ENCODE results near the gene TEDC2. TPM values are rescaled to one million over a fixed set of nuclear protein-coding genes. Genes with fewer than 3 reads are reported as not detected.
"Not testable (repeated sequence)": the region's sequence is repeated elsewhere in the genome, so short reads cannot be mapped to it uniquely, and the experiment has no call there.

TEDC2 gene
- total and polyA plus RNA-seq, 3 donors from 2014 or later, result 7.7 to 19.4 (median 18.0) TPM

- no peaks in the 10 kb centered on the region for H3K36me3 ChIP-seq (ENCODE audit: low read depth, missing control alignments)
- H3K27me3 ChIP-seq, result no peaks in the 10 kb centered on the region
- no peak for TF ChIP-seq POLR2A (IDR thresholded peaks at IDR 0.05)
- TF ChIP-seq, protein P1, sequence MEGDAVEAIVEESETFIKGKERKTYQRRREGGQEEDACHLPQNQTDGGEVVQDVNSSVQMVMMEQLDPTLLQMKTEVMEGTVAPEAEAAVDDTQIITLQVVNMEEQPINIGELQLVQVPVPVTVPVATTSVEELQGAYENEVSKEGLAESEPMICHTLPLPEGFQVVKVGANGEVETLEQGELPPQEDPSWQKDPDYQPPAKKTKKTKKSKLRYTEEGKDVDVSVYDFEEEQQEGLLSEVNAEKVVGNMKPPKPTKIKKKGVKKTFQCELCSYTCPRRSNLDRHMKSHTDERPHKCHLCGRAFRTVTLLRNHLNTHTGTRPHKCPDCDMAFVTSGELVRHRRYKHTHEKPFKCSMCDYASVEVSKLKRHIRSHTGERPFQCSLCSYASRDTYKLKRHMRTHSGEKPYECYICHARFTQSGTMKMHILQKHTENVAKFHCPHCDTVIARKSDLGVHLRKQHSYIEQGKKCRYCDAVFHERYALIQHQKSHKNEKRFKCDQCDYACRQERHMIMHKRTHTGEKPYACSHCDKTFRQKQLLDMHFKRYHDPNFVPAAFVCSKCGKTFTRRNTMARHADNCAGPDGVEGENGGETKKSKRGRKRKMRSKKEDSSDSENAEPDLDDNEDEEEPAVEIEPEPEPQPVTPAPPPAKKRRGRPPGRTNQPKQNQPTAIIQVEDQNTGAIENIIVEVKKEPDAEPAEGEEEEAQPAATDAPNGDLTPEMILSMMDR (IDR thresholded peaks at IDR 0.05), result no peak
- 6 to 9% methylated on average over 13 to 44 of the region's 46 CpGs for WGBS, 2 donors
- H3K9me3 ChIP-seq, result no peaks in the 10 kb centered on the region
- intact Hi-C loops (cut with DNase I; ENCODE audit: low total_unique reads), result no loop called here
- H3K4me1 ChIP-seq, result peaks cover 12% of the 10 kb centered on the region
- H3K27ac ChIP-seq, result peak overlapping the region; percentile 31 to 77
- H3K4me3 ChIP-seq, result peak overlapping the region; percentile 89 to 90
- DNase-seq, result peak; percentile 35
Observed at GRCh38 chr16:2429771-2430663, 29.9 kb upstream of the TEDC2 start.

DNA sequence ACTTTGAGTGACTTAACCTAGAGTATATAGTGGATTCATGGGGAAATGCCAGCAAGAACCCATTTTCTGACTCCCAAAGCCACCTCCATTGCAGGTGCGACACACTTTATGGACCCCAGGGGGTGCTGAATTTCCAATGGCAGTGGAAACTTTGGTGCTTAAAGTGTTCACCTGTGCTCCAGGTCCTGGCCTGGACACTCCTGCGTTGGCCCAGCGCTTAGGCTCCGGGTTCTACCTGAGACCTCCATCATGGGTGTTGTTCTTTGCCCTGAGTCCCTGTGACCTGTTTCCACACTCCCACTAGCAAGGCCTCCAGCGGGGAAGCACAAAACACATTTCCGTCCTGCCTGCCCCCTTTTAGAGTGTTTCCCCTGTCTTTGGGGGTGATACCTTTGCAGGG is 27.6 kb upstream of the TEDC2 start:
- Histone ChIP-seq H3K4me1 (peaks cover 12% of the 10 kb centered on the region), H3K9me3 (no peaks in the 10 kb centered on the region), H3K27ac (no peak overlapping the region), H3K36me3 (ENCODE audit: low read depth, missing control alignments) (no peaks in the 10 kb centered on the region), H3K4me3 (no peak overlapping the region), H3K27me3 (no peaks in the 10 kb centered on the region)
- WGBS, 2 donors, result 98 to 99% methylated on average over 6 of the region's 6 CpGs
- intact Hi-C loops (cut with DNase I; ENCODE audit: low total_unique reads), result no loop called here
- TF ChIP-seq, protein P1 (IDR thresholded peaks at IDR 0.05), result no peak
- TF ChIP-seq POLR2A (IDR thresholded peaks at IDR 0.05), result no peak
- no peak for DNase-seq

DNA sequence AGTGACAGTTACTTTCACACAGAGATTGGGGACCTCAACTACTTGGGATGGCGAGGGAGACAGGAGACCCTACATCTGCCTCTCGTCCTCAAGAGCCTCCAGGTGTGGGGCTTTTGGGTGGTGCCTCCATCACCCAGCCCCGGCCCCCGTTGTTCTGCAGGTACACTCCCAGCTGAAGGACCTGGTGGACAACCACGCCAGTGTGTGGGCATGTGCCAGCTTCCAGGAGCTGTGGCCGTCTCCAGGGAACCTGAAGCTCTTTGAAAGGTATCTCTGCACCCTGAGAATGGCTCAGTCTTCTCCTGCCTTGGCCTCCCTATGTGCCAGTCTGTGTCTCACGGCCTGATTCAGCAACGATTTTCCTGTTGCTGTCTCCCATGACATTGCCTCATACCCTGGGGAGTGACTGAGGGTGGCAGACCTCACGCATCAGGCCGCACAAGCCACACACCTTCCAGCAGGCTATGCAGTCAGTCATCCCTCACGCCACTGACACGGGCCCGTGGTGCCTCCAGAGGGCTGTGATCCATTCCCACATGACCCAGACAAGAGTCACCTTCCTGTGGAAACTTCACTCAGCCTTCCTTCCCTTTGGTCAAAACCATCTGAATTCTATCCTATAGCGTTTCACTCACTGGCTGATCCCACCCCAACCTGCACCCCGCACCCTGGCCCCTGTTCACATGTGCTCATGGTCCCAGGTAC is 27.0 kb upstream of the TEDC2 start:
- no peak overlapping the region for H3K4me3 ChIP-seq
- no peak for DNase-seq
- 94% methylated on average over 14 to 15 of the region's 15 CpGs for WGBS, 2 donors
- intact Hi-C loops (cut with DNase I; ENCODE audit: low total_unique reads), result no loop called here
- H3K9me3 ChIP-seq, result no peaks in the 10 kb centered on the region
- H3K27ac ChIP-seq, result no peak overlapping the region
- no peak for TF ChIP-seq POLR2A (IDR thresholded peaks at IDR 0.05)
- TF ChIP-seq, protein P1 (IDR thresholded peaks at IDR 0.05), result no peak
- H3K27me3 ChIP-seq, result no peaks in the 10 kb centered on the region
- H3K36me3 ChIP-seq (ENCODE audit: low read depth, missing control alignments), result no peaks in the 10 kb centered on the region
- H3K4me1 ChIP-seq, result peaks cover 12% of the 10 kb centered on the region

GRCh38 chr16:2435236-2435635 is 24.7 kb upstream of the TEDC2 start:
- not testable (repeated sequence) for DNase-seq; H3K36me3 ChIP-seq (ENCODE audit: low read depth, missing control alignments)

GRCh38 chr16:2436110-2436509 is 23.8 kb upstream of the TEDC2 start:
- no peaks in the 10 kb centered on the region for H3K36me3 ChIP-seq (ENCODE audit: low read depth, missing control alignments)
- intact Hi-C loops (cut with DNase I; ENCODE audit: low total_unique reads), result no loop called here
- 91 to 95% methylated on average over 5 to 9 of the region's 9 CpGs for WGBS, 2 donors
- H3K4me1 ChIP-seq, result no peaks in the 10 kb centered on the region
- TF ChIP-seq, protein P1 (IDR thresholded peaks at IDR 0.05), result no peak
- no peak overlapping the region for H3K4me3 ChIP-seq
- DNase-seq, result no peak
- no peaks in the 10 kb centered on the region for H3K9me3 ChIP-seq
- no peak overlapping the region for H3K27ac ChIP-seq
- no peaks in the 10 kb centered on the region for H3K27me3 ChIP-seq

More at GRCh38 chr16:2435236-2435635, 24.7 kb upstream of the TEDC2 start:
- H3K27ac ChIP-seq; H3K27me3 ChIP-seq; intact Hi-C loops (cut with DNase I; ENCODE audit: low total_unique reads); H3K4me1 ChIP-seq; H3K9me3 ChIP-seq; H3K4me3 ChIP-seq: not testable (repeated sequence)
- 95 to 96% methylated on average over 4 of the region's 4 CpGs for WGBS, 2 donors

Measured in testis (tissue), 3 donors.